ENCODE data around the gene TMEM30A.
A peak's percentile ranks its signal among the peaks of the same experiment; 100 is the strongest.

Gene TMEM30A

GRCh38 chr6:75213732-75214131, 70.9 kb downstream of the TMEM30A start:
- Histone ChIP-seq H3K36me3 (replicated peaks) (no peaks in the 10 kb centered on the region), H3K27me3 (replicated peaks) (no peaks in the 10 kb centered on the region), H3K27ac (no peak overlapping the region), H3K4me3 (ENCODE audit: low read depth, low read length) (no peak overlapping the region)
- in situ Hi-C loops (cut with HindIII; ENCODE audit: low pct_ligation_motif_present, low sequenced_read_pairs): no loop called here
- peak; percentile 35 for TF ChIP-seq CTCF (IDR thresholded peaks at IDR 0.05; ENCODE audit: low read depth, low read length, missing control alignments)
- no peak for DNase-seq

GRCh38 chr6:75213112-75213511, 71.5 kb downstream of the TMEM30A start:
- Histone ChIP-seq H3K27ac (no peak overlapping the region), H3K4me3 (ENCODE audit: low read depth, low read length) (no peak overlapping the region), H3K36me3 (replicated peaks) (no peaks in the 10 kb centered on the region), H3K27me3 (replicated peaks) (no peaks in the 10 kb centered on the region)
- DNase-seq: no peak
- in situ Hi-C loops (cut with HindIII; ENCODE audit: low pct_ligation_motif_present, low sequenced_read_pairs): no loop called here
- no peak for TF ChIP-seq CTCF (IDR thresholded peaks at IDR 0.05; ENCODE audit: low read depth, low read length, missing control alignments)

- Histone ChIP-seq H3K36me3 (replicated peaks) (no peaks in the 10 kb centered on the region), H3K27me3 (replicated peaks) (no peaks in the 10 kb centered on the region), H3K4me3 (ENCODE audit: low read depth, low read length) (no peak overlapping the region), H3K27ac (no peak overlapping the region)
- DNase-seq: no peak
- no peak for TF ChIP-seq CTCF (IDR thresholded peaks at IDR 0.05; ENCODE audit: low read depth, low read length, missing control alignments)
- in situ Hi-C loops (cut with HindIII; ENCODE audit: low pct_ligation_motif_present, low sequenced_read_pairs): no loop called here
Measured at GRCh38 chr6:75211920-75212590, 72.5 kb downstream of the TMEM30A start.

GRCh38 chr6:75210885-75211739, 73.5 kb downstream of the TMEM30A start:
- peak; percentile 59 for TF ChIP-seq CTCF (IDR thresholded peaks at IDR 0.05; ENCODE audit: low read depth, low read length, missing control alignments)
- H3K36me3 ChIP-seq (replicated peaks): no peaks in the 10 kb centered on the region
- H3K4me3 ChIP-seq (ENCODE audit: low read depth, low read length): no peak overlapping the region
- no peak overlapping the region for H3K27ac ChIP-seq
- peak; percentile 68 for DNase-seq
- in situ Hi-C loops (cut with HindIII; ENCODE audit: low pct_ligation_motif_present, low sequenced_read_pairs): no loop called here
- no peaks in the 10 kb centered on the region for H3K27me3 ChIP-seq (replicated peaks)

- in situ Hi-C loops (cut with HindIII; ENCODE audit: low pct_ligation_motif_present, low sequenced_read_pairs): no loop called here
- H3K27me3 ChIP-seq (replicated peaks): no peaks in the 10 kb centered on the region
- DNase-seq: no peak
Measured at GRCh38 chr6:75209184-75209723, 75.3 kb downstream of the TMEM30A start.

More at GRCh38 chr6:75209184-75209723, 75.3 kb downstream of the TMEM30A start:
- Histone ChIP-seq H3K27ac (no peak overlapping the region), H3K36me3 (replicated peaks) (no peaks in the 10 kb centered on the region), H3K4me3 (ENCODE audit: low read depth, low read length) (no peak overlapping the region)
- no peak for TF ChIP-seq CTCF (IDR thresholded peaks at IDR 0.05; ENCODE audit: low read depth, low read length, missing control alignments)

Measured in brain microvascular endothelial cell (primary cell).